Measurements from ENCODE around the gene ABCC1. TPM values are rescaled to one million over a fixed set of nuclear protein-coding genes. Genes with fewer than 3 reads are reported as not detected.
"Not testable (repeated sequence)": the region's sequence is repeated elsewhere in the genome, so short reads cannot be mapped to it uniquely, and the experiment has no call there.

ABCC1 gene
- total RNA-seq, 1 donor from 2014 or later = 29.9 TPM

DNA sequence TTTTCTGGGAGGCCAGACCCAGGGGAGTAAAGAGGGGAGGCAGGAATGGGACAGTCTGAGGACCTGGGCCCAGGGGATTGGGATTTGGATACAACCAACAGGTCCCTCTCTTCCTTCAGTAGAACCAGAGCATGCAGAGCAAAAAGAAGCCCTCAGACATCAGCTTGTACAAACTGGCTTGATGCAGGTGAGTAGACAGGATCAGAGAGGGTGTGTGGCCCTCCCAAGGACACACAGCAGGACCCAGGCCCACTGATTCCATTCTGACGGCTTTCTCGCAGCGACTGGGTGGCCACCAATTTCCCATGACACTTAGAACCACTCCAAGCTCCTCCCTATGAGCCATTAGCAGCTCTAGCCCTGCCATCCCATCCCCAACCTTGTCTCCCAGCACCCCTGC, 210.2 kb downstream of the ABCC1 start:
- H3K36me3 Mint-ChIP-seq (ENCODE audit: unreplicated experiment) = peaks cover 19% of the 10 kb centered on the region
- H3K9me3 Mint-ChIP-seq (ENCODE audit: unreplicated experiment) = peaks cover 17% of the 10 kb centered on the region
- H3K27me3 Mint-ChIP-seq (ENCODE audit: unreplicated experiment) = peaks cover 6% of the 10 kb centered on the region
- TF ChIP-seq, protein P1, sequence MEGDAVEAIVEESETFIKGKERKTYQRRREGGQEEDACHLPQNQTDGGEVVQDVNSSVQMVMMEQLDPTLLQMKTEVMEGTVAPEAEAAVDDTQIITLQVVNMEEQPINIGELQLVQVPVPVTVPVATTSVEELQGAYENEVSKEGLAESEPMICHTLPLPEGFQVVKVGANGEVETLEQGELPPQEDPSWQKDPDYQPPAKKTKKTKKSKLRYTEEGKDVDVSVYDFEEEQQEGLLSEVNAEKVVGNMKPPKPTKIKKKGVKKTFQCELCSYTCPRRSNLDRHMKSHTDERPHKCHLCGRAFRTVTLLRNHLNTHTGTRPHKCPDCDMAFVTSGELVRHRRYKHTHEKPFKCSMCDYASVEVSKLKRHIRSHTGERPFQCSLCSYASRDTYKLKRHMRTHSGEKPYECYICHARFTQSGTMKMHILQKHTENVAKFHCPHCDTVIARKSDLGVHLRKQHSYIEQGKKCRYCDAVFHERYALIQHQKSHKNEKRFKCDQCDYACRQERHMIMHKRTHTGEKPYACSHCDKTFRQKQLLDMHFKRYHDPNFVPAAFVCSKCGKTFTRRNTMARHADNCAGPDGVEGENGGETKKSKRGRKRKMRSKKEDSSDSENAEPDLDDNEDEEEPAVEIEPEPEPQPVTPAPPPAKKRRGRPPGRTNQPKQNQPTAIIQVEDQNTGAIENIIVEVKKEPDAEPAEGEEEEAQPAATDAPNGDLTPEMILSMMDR (IDR thresholded peaks at IDR 0.05; ENCODE audit: partially characterized antibody, unreplicated experiment) = no peak
- DNase-seq = no peak
- H3K27ac Mint-ChIP-seq (ENCODE audit: unreplicated experiment) = no peak overlapping the region
- no peaks in the 10 kb centered on the region for H3K4me1 Mint-ChIP-seq (ENCODE audit: low read depth, unreplicated experiment)
- no peak overlapping the region for H3K4me3 Mint-ChIP-seq (ENCODE audit: unreplicated experiment)

DNA sequence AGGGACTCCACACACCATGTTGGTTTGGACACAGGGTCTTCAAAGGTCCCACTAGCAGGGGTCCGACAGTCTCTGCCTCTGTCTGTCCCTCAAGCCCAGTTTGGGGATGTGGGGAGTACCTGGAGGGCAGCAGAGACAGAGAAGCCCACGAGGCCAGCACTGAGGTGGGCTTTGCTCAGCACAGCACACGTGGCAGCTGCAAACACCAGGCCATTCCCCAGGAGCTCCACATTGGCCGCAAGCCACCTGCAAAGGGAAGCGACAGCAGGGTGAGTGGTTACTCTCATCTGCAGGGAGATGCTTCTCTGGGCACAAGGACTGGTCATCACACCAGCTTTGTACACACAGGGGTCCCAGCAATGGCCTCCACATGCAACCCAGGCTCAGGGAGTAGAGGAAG, 211.9 kb downstream of the ABCC1 start:
- Mint-ChIP-seq H3K27ac (ENCODE audit: unreplicated experiment) (no peak overlapping the region), H3K4me1 (ENCODE audit: low read depth, unreplicated experiment) (no peaks in the 10 kb centered on the region), H3K36me3 (ENCODE audit: unreplicated experiment) (peaks cover 16% of the 10 kb centered on the region), H3K9me3 (ENCODE audit: unreplicated experiment) (peaks cover 14% of the 10 kb centered on the region), H3K4me3 (ENCODE audit: unreplicated experiment) (no peak overlapping the region), H3K27me3 (ENCODE audit: unreplicated experiment) (peaks cover 5% of the 10 kb centered on the region)
- TF ChIP-seq, protein P1 (IDR thresholded peaks at IDR 0.05; ENCODE audit: partially characterized antibody, unreplicated experiment) = no peak
- no peak for DNase-seq

DNA sequence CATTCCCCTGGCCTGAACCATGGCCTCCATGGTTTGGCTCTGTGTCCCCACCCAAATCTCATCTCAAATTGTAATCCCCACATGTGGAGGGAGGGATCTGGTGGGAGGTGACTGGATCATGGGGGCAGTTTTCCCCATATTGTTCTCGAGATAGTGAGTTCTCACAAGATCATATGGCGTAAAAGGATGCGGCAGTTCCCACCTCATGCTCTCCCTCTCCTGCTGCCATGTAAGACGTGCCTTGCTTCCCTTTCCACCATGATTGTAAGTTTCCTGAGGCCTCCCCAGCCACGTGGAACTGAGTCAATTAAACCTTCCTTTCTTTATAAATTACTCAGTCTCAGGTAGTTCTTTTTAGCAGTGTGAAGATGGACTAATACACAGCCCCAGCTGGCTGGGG, 212.4 kb downstream of the ABCC1 start:
- H3K27me3 Mint-ChIP-seq (ENCODE audit: unreplicated experiment); DNase-seq; H3K4me1 Mint-ChIP-seq (ENCODE audit: low read depth, unreplicated experiment); H3K4me3 Mint-ChIP-seq (ENCODE audit: unreplicated experiment); H3K27ac Mint-ChIP-seq (ENCODE audit: unreplicated experiment): not testable (repeated sequence)
- Mint-ChIP-seq H3K9me3 (ENCODE audit: unreplicated experiment) (peaks cover 14% of the 10 kb centered on the region), H3K36me3 (ENCODE audit: unreplicated experiment) (peaks cover 15% of the 10 kb centered on the region)

DNA sequence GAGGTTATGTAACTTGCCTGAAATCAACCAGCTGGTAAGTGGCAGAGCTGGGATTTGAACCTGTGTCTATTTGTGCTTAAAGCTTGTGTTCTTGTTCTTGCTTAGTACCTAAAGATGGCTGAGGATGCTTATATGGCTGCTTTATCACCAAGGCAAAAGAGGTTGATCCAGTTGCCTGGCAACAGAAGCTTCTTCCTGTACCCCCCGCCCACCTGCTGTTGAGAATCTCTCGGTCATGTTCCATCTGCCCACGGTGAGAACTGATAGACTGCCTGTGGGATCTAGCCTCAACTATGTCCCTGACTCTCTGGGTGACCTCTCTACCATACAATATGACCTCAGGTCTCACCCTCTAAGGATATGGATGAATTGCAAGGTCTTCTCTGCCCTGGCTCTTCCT, 213.2 kb downstream of the ABCC1 start:
- H3K27ac Mint-ChIP-seq (ENCODE audit: unreplicated experiment) = no peak overlapping the region

DNA sequence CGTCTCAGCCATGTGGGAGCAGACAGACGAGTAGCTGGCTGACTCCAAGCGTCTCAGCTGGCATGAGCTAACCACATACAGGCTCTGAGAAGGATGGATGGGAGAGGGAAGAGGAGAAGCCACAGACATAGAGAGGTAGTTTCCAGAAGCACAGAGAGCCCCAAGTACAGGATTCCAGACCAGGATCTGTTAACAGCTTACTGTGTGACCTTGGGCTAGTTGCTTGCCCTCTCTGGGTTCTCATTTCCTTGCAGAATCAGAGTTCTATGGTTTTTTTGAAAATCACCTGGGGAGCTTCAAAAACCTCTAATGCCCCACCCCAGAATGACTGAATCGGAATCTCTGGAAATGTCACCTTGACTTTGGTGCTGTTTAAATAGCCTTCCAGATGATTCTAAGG, 213.7 kb downstream of the ABCC1 start:
- H3K27ac Mint-ChIP-seq (ENCODE audit: unreplicated experiment) = no peak overlapping the region
- TF ChIP-seq, protein P1 (IDR thresholded peaks at IDR 0.05; ENCODE audit: partially characterized antibody, unreplicated experiment) = no peak

More for the DNA sequence above, 213.2 kb downstream of the ABCC1 start:
- no peaks in the 10 kb centered on the region for H3K4me1 Mint-ChIP-seq (ENCODE audit: low read depth, unreplicated experiment)
- peaks cover 14% of the 10 kb centered on the region for H3K9me3 Mint-ChIP-seq (ENCODE audit: unreplicated experiment)
- no peak overlapping the region for H3K4me3 Mint-ChIP-seq (ENCODE audit: unreplicated experiment)
- peaks cover 5% of the 10 kb centered on the region for H3K27me3 Mint-ChIP-seq (ENCODE audit: unreplicated experiment)
- H3K36me3 Mint-ChIP-seq (ENCODE audit: unreplicated experiment) = peaks cover 15% of the 10 kb centered on the region
- DNase-seq = no peak
- TF ChIP-seq, protein P1 (IDR thresholded peaks at IDR 0.05; ENCODE audit: partially characterized antibody, unreplicated experiment) = no peak

DNA sequence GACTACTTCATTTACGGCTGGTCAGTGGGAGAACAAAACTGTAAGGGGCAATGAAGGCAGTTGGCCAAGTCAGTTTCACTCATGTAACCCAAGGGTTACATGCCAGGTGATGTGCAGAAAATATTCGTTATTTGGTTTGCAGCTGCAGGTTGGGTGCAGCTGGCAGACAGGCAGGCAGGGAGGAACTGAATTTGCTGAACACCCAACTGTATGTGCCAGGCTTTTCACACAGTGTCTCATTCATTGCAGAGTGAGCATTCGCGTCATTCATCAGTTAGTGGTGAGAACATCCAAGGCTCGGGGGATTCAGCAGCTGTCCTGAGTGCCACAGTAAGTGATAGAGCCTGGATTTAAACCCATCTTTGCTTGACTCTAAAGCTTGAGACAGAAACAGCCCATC, 214.2 kb downstream of the ABCC1 start:
- peaks cover 6% of the 10 kb centered on the region for H3K36me3 Mint-ChIP-seq (ENCODE audit: unreplicated experiment)
- no peak overlapping the region for H3K27ac Mint-ChIP-seq (ENCODE audit: unreplicated experiment)
- DNase-seq = no peak
- H3K4me3 Mint-ChIP-seq (ENCODE audit: unreplicated experiment) = no peak overlapping the region
- H3K4me1 Mint-ChIP-seq (ENCODE audit: low read depth, unreplicated experiment) = no peaks in the 10 kb centered on the region
- TF ChIP-seq, protein P1 (IDR thresholded peaks at IDR 0.05; ENCODE audit: partially characterized antibody, unreplicated experiment) = no peak
- peaks cover 5% of the 10 kb centered on the region for H3K27me3 Mint-ChIP-seq (ENCODE audit: unreplicated experiment)
- peaks cover 9% of the 10 kb centered on the region for H3K9me3 Mint-ChIP-seq (ENCODE audit: unreplicated experiment)

More for the DNA sequence above, 213.7 kb downstream of the ABCC1 start:
- Mint-ChIP-seq H3K4me3 (ENCODE audit: unreplicated experiment) (no peak overlapping the region), H3K36me3 (ENCODE audit: unreplicated experiment) (peaks cover 11% of the 10 kb centered on the region), H3K27me3 (ENCODE audit: unreplicated experiment) (peaks cover 5% of the 10 kb centered on the region), H3K9me3 (ENCODE audit: unreplicated experiment) (peaks cover 14% of the 10 kb centered on the region), H3K4me1 (ENCODE audit: low read depth, unreplicated experiment) (no peaks in the 10 kb centered on the region)
- DNase-seq = no peak
